Measurements from ENCODE around the gene MRPS18C. TPM values are rescaled to one million over a fixed set of nuclear protein-coding genes. Genes with fewer than 3 reads are reported as not detected.

Gene MRPS18C
- 8.6 and 23.9 TPM in 2 replicates for total RNA-seq (2012; rRNA removed)
- polyA plus RNA-seq (2012; rRNA removed): 12.2 and 13.4 TPM in 2 replicates
- polyA plus RNA-seq (2012; cell fraction: cytosol; rRNA removed): 7.5 and 7.9 TPM in 2 replicates
- polyA plus RNA-seq (2012; cell fraction: nucleus; rRNA removed; ENCODE audit: low replicate concordance): 1.3 and 11.1 TPM in 2 replicates
- Bru-seq, nascent RNA: percentile 77 among the genes with signal in this experiment
- BruChase-seq, experiment 1, labeled RNA remaining after a 6-hour chase: percentile 62 among the genes with signal in this experiment
- BruChase-seq, experiment 2, labeled RNA remaining after a 2-hour chase: percentile 63 among the genes with signal in this experiment
- long read RNA-seq, transcript MRPS18C-201 (6 exons, 1,643 nt): major isoform, 27 of 32 reads
- long read RNA-seq, partial matches to known transcripts: 0 of 32 reads
- long read RNA-seq, other reads (novel, unspliced or antisense): 2 of 32 reads

DNA sequence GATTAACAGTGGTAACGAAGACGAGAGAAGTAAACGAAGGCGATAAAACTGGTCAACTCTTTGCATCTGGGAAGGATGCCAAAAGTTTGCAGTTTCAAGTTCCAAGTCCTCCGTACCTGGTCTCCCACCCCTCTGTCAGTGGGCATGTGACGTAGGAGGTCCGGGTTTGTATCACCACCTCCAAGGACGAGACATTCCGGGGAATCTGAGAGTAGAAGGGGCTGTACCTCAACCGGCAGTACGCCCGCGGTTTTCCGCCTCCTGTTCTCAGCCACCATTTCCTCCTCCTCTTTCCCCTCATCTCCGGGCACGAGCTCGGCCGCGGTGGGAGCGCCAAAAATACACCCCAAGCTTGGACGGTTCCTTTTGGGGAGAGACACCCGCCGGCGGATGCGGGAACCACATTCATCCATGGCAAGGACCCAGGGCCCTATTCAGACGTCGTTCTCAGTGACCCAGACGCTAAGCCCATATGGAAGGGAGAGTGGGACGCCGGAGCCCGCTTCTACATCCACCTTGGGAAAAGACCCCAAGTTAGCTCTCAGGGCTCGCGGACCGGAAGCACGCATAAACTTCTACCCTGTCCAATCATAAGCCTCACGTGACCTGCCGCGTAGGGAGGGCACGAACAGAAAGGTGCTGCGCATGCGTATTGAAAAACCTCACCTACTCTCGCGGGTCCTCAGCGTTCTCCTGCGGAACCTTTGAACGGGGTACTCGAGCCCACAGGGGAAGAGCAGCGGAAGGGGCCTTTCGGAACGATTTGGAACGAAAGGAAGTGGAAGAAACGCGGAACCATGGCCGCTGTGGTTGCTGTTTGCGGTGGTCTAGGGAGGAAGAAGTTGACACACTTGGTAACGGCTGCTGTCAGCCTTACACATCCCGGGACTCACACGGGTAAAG, at the start of gene MRPS18C, which contains the start of gene HELQ:
TSS of gene MRPS18C (plus strand) at position 778 of the 903 bp plus-strand sequence. CDS start at position 798, 20 bp downstream.
TSS of gene HELQ (minus strand) at position 543 of the 903 bp plus-strand sequence. CDS start at position 413, 130 bp downstream.
- no peaks in the 10 kb centered on the region for H3K4me1 ChIP-seq (ENCODE audit: control insufficient read depth, insufficient read depth, low read length)
- peak; percentile 96 for ATAC-seq (ENCODE audit: low read depth)
- H4K20me1 ChIP-seq (ENCODE audit: insufficient read depth, low read length): no peaks in the 10 kb centered on the region
- H2BK15ac ChIP-seq (ENCODE audit: low read depth, low read length): no peak within 1 kb of the TSS; the same call in 2 of the 3 replicates
- H2AFZ ChIP-seq (replicated peaks; ENCODE audit: low read length, poor library complexity): peak within 1 kb of the TSS; percentile 99
- no peaks in the 10 kb centered on the region for H3K27me3 ChIP-seq (ENCODE audit: control insufficient read depth, insufficient read depth, low read length)
- dilution Hi-C loops (cut with HindIII; ENCODE audit: low sequenced_read_pairs, unreplicated experiment): no loop called here
- H4K91ac ChIP-seq (ENCODE audit: insufficient read depth, low read depth, low read length): peak within 1 kb of the TSS; percentile 38
- peak within 1 kb of the TSS; percentile 95 for H3K9ac ChIP-seq (ENCODE audit: low read depth, low read length)
- in situ Hi-C loops (cut with MboI; ENCODE audit: low sequenced_read_pairs): loop anchor here (10.0 kb wide), 1 partner anchor 171 kb away; the partner anchor contains the start of gene COQ2
- peak within 1 kb of the TSS; percentile 67 for H3K4me3 ChIP-seq (ENCODE audit: insufficient read depth, low read depth, low read length)
- no peak within 1 kb of the TSS for H2BK20ac ChIP-seq (ENCODE audit: low read depth, low read length)
- H3K36me3 ChIP-seq (ENCODE audit: control insufficient read depth, insufficient read depth, low read length): peaks cover 6% of the 10 kb centered on the region
- ChIA-PET POLR2A (ENCODE audit: unreplicated experiment) (no interaction called here), CTCF (interaction anchor here (1.3 kb wide), 1 partner anchor 94 kb away, joined by 4 read pairs; no protein-coding TSS in a partner anchor)
- peak; percentile 99 for DNase-seq
- peak within 1 kb of the TSS; percentile 78 for H3K27ac ChIP-seq (ENCODE audit: insufficient read depth, low read length)
- H3K23ac ChIP-seq (ENCODE audit: low read depth, low read length): peak within 1 kb of the TSS; percentile 93
- 0 out of 2 replicates have a peak within 1 kb of the TSS, but pooled peaks have one; percentile 2 for H2BK120ac ChIP-seq (ENCODE audit: low read depth, low read length)
- H3K56ac ChIP-seq (ENCODE audit: extremely low read depth, insufficient read depth, low read length): peak within 1 kb of the TSS; percentile 87
- H4K8ac ChIP-seq (ENCODE audit: low read depth in 2 of 2, low read length in 2 of 2): peak within 1 kb of the TSS; percentile 85 to 98
- intact Hi-C loops (cut with micrococcal nuclease): loop anchor here (1.0 to 10.0 kb wide), 4 partner anchors 93 to 991 kb away; partner anchors contain the start of gene COQ2
- H3K4me2 ChIP-seq (ENCODE audit: low read depth, low read length): peak within 1 kb of the TSS; percentile 74
- BruUV-seq (replicated peaks): no TSS peak
- no peaks in the 10 kb centered on the region for H3K9me3 ChIP-seq (ENCODE audit: control insufficient read depth, insufficient read depth, low read length)
- peak within 1 kb of the TSS; percentile 61 for H3K18ac ChIP-seq (ENCODE audit: low read depth, low read length)
- peak within 1 kb of the TSS; percentile 59 for H2AK5ac ChIP-seq (ENCODE audit: low read depth, low read length)
- peak within 1 kb of the TSS; percentile 70 for H2BK5ac ChIP-seq (ENCODE audit: low read depth, low read length, poor library complexity, severe bottlenecking)
- WGBS, 2 experiments (ENCODE audit: extremely low coverage in 2 of 2, insufficient read length in 1 of 2): no CpG with 5 or more reads among the region's 58 CpGs
- H3K4ac ChIP-seq (ENCODE audit: low read depth, low read length): peak within 1 kb of the TSS; percentile 85
- peak within 1 kb of the TSS; percentile 84 for H2AK9ac ChIP-seq (replicated peaks; ENCODE audit: low read depth, low read length, poor library complexity)
- peaks cover 10 to 32% of the 10 kb centered on the region in 2 experiments for H3K79me1 ChIP-seq (ENCODE audit: low read depth in 1 of 2, low read length in 2 of 2)
- H3K14ac ChIP-seq (replicated peaks; ENCODE audit: low read depth, low read length): peak within 1 kb of the TSS; percentile 88
- H4K5ac ChIP-seq (ENCODE audit: low read depth, low read length): peak within 1 kb of the TSS; percentile 87
- H3K9me1 ChIP-seq (ENCODE audit: insufficient read depth, low read length): no peaks in the 10 kb centered on the region
- peak; percentile 56 for TF ChIP-seq FOS (IDR thresholded peaks at IDR 0.05; ENCODE audit: low read depth, low read length)
- peak; percentile 100 for TF ChIP-seq BHLHE40 (IDR thresholded peaks at IDR 0.05; ENCODE audit: low read depth, low read length)
- no peak for TF ChIP-seq NFE2L2 (IDR thresholded peaks at IDR 0.05; ENCODE audit: low read depth, low read length)
- 0 out of 2 replicates have a peak, but pooled peaks have one; percentile 10 for TF ChIP-seq MAFK (IDR thresholded peaks at IDR 0.05; ENCODE audit: low read depth, low read length)
- TF ChIP-seq CHD1 (IDR thresholded peaks at IDR 0.05; ENCODE audit: low read depth, low read length): peak; percentile 84; the same call in 1 of the 2 replicates
- TF ChIP-seq, protein P1, sequence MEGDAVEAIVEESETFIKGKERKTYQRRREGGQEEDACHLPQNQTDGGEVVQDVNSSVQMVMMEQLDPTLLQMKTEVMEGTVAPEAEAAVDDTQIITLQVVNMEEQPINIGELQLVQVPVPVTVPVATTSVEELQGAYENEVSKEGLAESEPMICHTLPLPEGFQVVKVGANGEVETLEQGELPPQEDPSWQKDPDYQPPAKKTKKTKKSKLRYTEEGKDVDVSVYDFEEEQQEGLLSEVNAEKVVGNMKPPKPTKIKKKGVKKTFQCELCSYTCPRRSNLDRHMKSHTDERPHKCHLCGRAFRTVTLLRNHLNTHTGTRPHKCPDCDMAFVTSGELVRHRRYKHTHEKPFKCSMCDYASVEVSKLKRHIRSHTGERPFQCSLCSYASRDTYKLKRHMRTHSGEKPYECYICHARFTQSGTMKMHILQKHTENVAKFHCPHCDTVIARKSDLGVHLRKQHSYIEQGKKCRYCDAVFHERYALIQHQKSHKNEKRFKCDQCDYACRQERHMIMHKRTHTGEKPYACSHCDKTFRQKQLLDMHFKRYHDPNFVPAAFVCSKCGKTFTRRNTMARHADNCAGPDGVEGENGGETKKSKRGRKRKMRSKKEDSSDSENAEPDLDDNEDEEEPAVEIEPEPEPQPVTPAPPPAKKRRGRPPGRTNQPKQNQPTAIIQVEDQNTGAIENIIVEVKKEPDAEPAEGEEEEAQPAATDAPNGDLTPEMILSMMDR (conservative IDR thresholded peaks at IDR 0.05; ENCODE audit: low read depth, low read length): peak; percentile 22; the same call in 1 of the 2 replicates
- no peak for TF ChIP-seq RCOR1 (IDR thresholded peaks at IDR 0.05; ENCODE audit: insufficient replicate concordance, low read length)
- TF ChIP-seq, protein P2, sequence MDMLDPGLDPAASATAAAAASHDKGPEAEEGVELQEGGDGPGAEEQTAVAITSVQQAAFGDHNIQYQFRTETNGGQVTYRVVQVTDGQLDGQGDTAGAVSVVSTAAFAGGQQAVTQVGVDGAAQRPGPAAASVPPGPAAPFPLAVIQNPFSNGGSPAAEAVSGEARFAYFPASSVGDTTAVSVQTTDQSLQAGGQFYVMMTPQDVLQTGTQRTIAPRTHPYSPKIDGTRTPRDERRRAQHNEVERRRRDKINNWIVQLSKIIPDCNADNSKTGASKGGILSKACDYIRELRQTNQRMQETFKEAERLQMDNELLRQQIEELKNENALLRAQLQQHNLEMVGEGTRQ (IDR thresholded peaks at IDR 0.05; ENCODE audit: low read depth, low read length): peak; percentile 100
- TF ChIP-seq POLR2A (IDR thresholded peaks at IDR 0.05; ENCODE audit: low read depth, low read length): peak; percentile 97
- TF ChIP-seq, protein P3, sequence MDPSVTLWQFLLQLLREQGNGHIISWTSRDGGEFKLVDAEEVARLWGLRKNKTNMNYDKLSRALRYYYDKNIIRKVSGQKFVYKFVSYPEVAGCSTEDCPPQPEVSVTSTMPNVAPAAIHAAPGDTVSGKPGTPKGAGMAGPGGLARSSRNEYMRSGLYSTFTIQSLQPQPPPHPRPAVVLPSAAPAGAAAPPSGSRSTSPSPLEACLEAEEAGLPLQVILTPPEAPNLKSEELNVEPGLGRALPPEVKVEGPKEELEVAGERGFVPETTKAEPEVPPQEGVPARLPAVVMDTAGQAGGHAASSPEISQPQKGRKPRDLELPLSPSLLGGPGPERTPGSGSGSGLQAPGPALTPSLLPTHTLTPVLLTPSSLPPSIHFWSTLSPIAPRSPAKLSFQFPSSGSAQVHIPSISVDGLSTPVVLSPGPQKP (IDR thresholded peaks at IDR 0.05; ENCODE audit: borderline replicate concordance, low read depth, low read length): no peak

Data from IMR-90 (cell line).